Transverse colon (tissue), 1 donor: ENCODE measurements around the gene GRIP1.

Experiments
- EP300 ChIP-seq: sonication (generic); formaldehyde crosslinking; IDR thresholded peaks from one replicate; pipeline ENCODE4 v1.6.1; 2017; ENCODE audit warnings: antibody characterized with exemption, low read depth
- POLR2A ChIP-seq: fragments of 450-650 bp; IDR thresholded peaks from one replicate; pipeline ENCODE4 v1.6.1; 2016; ENCODE audit warnings: antibody characterized with exemption, mild to moderate bottlenecking, moderate library complexity

DNA sequence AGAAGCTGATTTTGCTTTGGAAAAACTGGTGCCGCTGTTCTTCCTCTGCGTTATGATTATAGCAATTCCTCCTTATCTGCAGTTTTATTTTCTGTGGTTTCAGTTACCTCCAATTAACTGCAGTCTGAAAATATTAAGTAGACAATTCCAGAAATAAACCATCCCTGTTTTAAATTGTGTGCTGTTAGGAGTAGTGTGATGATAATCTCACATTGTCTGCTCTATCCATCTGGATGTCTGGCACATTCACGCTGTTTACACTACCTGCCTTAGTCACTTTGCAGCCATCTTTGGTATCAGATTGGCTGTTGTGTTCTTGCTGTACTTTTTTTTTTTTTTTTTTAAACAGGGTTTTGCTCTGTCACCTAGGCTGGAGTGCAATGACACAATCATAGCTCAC, 141.0 kb downstream of the GRIP1 start:
- no peak for TF ChIP-seq POLR2A
- TF ChIP-seq EP300 = no peak
